Neural crest cell (in vitro differentiated cells): Measurements from ENCODE around the gene PCID2. TPM values are rescaled to one million over a fixed set of nuclear protein-coding genes. Genes with fewer than 3 reads are reported as not detected.

Experiments
- DNase-seq: peaks from one replicate; pipeline ENCODE4 v3.0.0; 2021; ENCODE audit warnings: low read depth, mixed read lengths, low spot score
- H3K27ac Mint-ChIP-seq: one replicate; pipeline ENCODE4 v1.8.0; 2021; ENCODE audit warnings: mild to moderate bottlenecking, mixed read lengths; ENCODE audit not compliant: unreplicated experiment
- H3K27me3 Mint-ChIP-seq: 2 replicates; pipeline ENCODE4 v1.8.0; 2021; ENCODE audit warnings: low read depth, mild to moderate bottlenecking, mixed read lengths
- H3K36me3 Mint-ChIP-seq: 2 replicates; pipeline ENCODE4 v1.8.0; 2021; ENCODE audit warnings: low read depth, mild to moderate bottlenecking, mixed read lengths
- H3K4me1 Mint-ChIP-seq: 2 replicates; pipeline ENCODE4 v1.8.0; 2021; ENCODE audit warnings: mixed read lengths
- H3K4me3 Mint-ChIP-seq: one replicate; pipeline ENCODE4 v1.8.0; 2021; ENCODE audit warnings: mild to moderate bottlenecking, mixed read lengths
- H3K9me3 Mint-ChIP-seq: 2 replicates; pipeline ENCODE4 v1.8.0; 2021; ENCODE audit warnings: mixed read lengths
- CTCF ChIP-seq: fragments of 200-600 bp; sonication (generic); conservative IDR thresholded peaks from 2 replicates; pipeline ENCODE4 v1.5.0; 2021; ENCODE audit warnings: antibody characterized with exemption, mild to moderate bottlenecking
- total RNA-seq: library from RNA; stranded (reverse); gene quantifications from 2 replicates; pipeline ENCODE4 v1.2.1, GENCODE V29; 2021

The PCID2 gene
- total RNA-seq, 1 donor from 2014 or later = 60.4 TPM

- no peaks in the 10 kb centered on the region for H3K9me3 Mint-ChIP-seq
- DNase-seq = no peak
- no peaks in the 10 kb centered on the region for H3K36me3 Mint-ChIP-seq
- H3K4me1 Mint-ChIP-seq = no peaks in the 10 kb centered on the region
- H3K27me3 Mint-ChIP-seq = peaks cover 8% of the 10 kb centered on the region
- no peak overlapping the region for H3K4me3 Mint-ChIP-seq
- H3K27ac Mint-ChIP-seq = no peak overlapping the region
- TF ChIP-seq CTCF = no peak
Observed at GRCh38 chr13:113137691-113138298, 70.7 kb downstream of the PCID2 start.

DNA sequence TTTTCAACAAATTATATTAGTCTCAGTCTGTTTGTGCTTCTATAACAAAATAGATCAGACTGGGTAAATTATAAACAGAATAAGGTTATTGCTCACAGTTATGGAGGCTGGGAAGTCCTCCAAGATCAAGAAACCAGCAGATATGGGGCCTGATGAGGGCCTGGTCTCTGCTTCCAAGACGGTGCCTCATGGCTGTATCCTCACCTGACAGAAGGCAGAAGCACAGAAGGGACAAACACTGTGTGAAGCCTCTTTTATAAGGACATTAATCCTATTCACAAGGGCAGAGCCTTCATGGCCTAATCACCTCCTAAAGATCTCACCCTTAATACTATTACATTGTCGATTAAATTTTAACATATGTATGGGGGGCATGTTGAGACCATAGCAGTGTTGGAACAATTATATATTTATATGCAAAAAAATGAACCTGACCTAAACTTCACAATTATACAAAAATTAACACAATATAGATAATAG lies 73.1 kb downstream of the PCID2 start:
- Mint-ChIP-seq H3K27me3 (peaks cover 8% of the 10 kb centered on the region), H3K36me3 (no peaks in the 10 kb centered on the region), H3K27ac (no peak overlapping the region), H3K9me3 (no peaks in the 10 kb centered on the region), H3K4me1 (no peaks in the 10 kb centered on the region), H3K4me3 (no peak overlapping the region)
- DNase-seq = no peak
- TF ChIP-seq CTCF = no peak

DNA sequence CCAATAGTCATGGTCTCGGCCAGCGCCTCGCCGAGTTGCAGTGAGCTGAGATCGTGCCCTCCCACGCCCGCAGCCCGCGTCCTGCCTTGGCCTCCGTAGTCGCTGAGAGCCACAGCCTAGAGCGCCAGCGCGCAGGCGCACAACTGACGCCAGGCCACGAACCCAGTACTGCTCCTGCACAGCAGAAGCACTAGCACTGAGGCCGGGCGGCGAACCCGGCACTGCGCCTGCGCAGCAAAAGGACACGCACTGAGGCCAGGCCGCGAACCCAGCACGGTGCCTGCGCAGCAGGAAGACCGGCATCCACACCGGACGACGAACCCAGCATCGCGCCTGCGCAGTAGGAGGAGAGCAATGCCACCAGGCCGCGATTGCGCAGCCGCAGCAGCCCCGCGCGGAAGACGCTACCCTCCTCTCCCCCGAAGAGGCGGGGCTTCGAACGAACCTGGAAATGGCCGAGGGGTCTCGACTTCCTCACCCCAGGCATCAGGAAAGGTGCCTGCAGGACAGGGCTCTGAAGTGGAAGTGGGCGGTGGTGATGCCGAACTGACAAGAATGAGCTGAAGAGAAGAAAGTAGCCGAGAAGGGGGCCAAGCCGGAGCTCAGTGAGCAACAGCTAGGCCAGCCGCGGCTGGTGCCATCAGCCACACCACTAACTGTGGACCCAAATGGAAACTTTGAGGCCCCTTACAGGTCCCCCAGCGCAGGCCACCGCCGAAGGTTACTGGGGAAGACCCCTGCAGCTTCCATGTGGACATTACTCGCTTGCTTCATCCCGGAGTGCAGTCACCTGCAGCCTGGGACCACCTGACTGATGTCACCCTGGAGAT lies 78.3 kb downstream of the PCID2 start:
- Mint-ChIP-seq H3K27ac (no peak overlapping the region), H3K36me3 (no peaks in the 10 kb centered on the region), H3K4me3 (no peak overlapping the region), H3K4me1 (no peaks in the 10 kb centered on the region), H3K9me3 (no peaks in the 10 kb centered on the region), H3K27me3 (no peaks in the 10 kb centered on the region)
- TF ChIP-seq CTCF = no peak
- no peak for DNase-seq

DNA sequence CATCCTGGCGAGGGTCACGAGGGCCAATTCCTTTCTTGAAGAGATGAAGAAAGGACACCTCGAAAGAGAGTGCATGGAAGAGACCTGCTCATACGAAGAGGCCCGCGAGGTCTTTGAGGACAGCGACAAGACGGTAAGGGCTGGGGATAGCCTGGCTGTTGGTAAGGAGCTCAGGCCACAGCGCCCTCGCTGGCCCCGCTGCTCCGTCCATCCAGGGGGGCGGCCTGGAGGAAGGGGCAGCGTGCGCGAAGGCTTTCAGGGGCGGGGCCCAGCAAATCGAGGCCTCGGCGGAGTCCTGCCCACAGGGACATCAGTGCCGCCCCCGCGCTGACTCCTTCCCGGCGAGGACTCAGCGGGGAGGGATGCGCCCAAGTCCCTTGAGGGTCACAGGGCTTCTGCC lies 79.0 kb downstream of the PCID2 start:
- H3K4me1 Mint-ChIP-seq = no peaks in the 10 kb centered on the region
- TF ChIP-seq CTCF = no peak
- no peaks in the 10 kb centered on the region for H3K27me3 Mint-ChIP-seq
- H3K4me3 Mint-ChIP-seq = no peak overlapping the region
- H3K27ac Mint-ChIP-seq = no peak overlapping the region
- no peak for DNase-seq
- H3K9me3 Mint-ChIP-seq = no peaks in the 10 kb centered on the region
- no peaks in the 10 kb centered on the region for H3K36me3 Mint-ChIP-seq

Other genes with a start within 250 kb of the PCID2 start
- gene MCF2L, start 239.5 kb downstream of the PCID2 start, total RNA-seq = 59.9 and 62.5 TPM in 2 replicates
- gene F7, start 102.9 kb downstream of the PCID2 start, total RNA-seq = 1.0 and 1.2 TPM in 2 replicates
- gene F10, start 85.9 kb downstream of the PCID2 start, total RNA-seq = 0.89 and 1.0 TPM in 2 replicates
- gene PROZ, start 50.0 kb downstream of the PCID2 start, total RNA-seq = not detected in 2 replicates
- 63.0 and 63.9 TPM in 2 replicates for gene CUL4A, start 944 bp upstream of the PCID2 start, total RNA-seq
- 104 and 110 TPM in 2 replicates for gene LAMP1, start 88.6 kb upstream of the PCID2 start, total RNA-seq
- 8.9 and 9.3 TPM in 2 replicates for gene GRTP1, start 155.5 kb upstream of the PCID2 start, total RNA-seq
- 2.8 TPM in 2 replicates for gene ADPRHL1, start 244.8 kb upstream of the PCID2 start, total RNA-seq